ENCODE results near the gene INSIG1.

The INSIG1 gene

DNA sequence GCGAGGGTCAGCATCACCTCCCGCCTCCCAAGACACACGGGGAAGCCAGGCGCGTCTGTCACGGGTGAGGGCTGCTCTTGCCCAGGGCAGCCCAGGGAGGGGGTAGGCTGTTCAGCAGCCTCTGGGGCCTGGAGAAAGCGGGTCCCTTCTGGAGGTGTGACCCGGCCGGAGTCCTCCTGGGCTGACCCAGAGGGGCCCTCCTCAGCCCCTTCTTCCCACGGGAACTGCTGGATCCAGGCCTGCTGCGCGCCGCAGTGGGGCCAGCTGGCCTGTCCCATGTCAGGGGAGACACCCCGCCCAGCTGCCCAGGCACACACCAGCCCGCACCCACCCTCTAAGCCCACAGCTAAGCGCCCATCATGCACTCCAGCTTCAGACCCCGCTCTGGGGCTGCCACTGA is 41.8 kb downstream of the INSIG1 start:
- ChIA-PET CTCF (no interaction called here), POLR2A (no interaction called here)
- no peak for DNase-seq (ENCODE audit: extremely low spot score)
- TF ChIP-seq ELF4 (IDR thresholded peaks at IDR 0.05) (no peak), ZNF384 (IDR thresholded peaks at IDR 0.05) (no peak), SP1 (IDR thresholded peaks at IDR 0.05) (no peak), PKNOX1 (IDR thresholded peaks at IDR 0.05) (no peak), HDGF (IDR thresholded peaks at IDR 0.05; ENCODE audit: borderline replicate concordance) (no peak), BHLHE40 (IDR thresholded peaks at IDR 0.05; ENCODE audit: borderline replicate concordance) (no peak), LEF1 (IDR thresholded peaks at IDR 0.05; ENCODE audit: borderline replicate concordance) (no peak), L3MBTL2 (conservative IDR thresholded peaks at IDR 0.05) (no peak), ARNT (IDR thresholded peaks at IDR 0.05) (no peak), CTBP1 (IDR thresholded peaks at IDR 0.05; ENCODE audit: borderline replicate concordance) (no peak), FOXA1 (IDR thresholded peaks at IDR 0.05) (no peak), FOXM1 (IDR thresholded peaks at IDR 0.05; ENCODE audit: borderline replicate concordance) (no peak), TARDBP (IDR thresholded peaks at IDR 0.05) (no peak), FOXK2 (IDR thresholded peaks at IDR 0.05) (no peak), NFRKB (IDR thresholded peaks at IDR 0.05) (no peak), SUZ12 (IDR thresholded peaks at IDR 0.05) (no peak)

GRCh38 chr7:155340071-155340531 is 42.4 kb downstream of the INSIG1 start:
- ChIA-PET CTCF (no interaction called here), POLR2A (no interaction called here)
- DNase-seq (ENCODE audit: extremely low spot score) = no peak
- TF ChIP-seq ZNF384 (IDR thresholded peaks at IDR 0.05) = no peak

GRCh38 chr7:155340721-155341120 is 43.0 kb downstream of the INSIG1 start:
- CTCF ChIA-PET = no interaction called here
- TF ChIP-seq FOXK2 (IDR thresholded peaks at IDR 0.05) (no peak), ARNT (IDR thresholded peaks at IDR 0.05) (no peak), HDGF (IDR thresholded peaks at IDR 0.05; ENCODE audit: borderline replicate concordance) (no peak), SUZ12 (IDR thresholded peaks at IDR 0.05) (no peak), LEF1 (IDR thresholded peaks at IDR 0.05; ENCODE audit: borderline replicate concordance) (no peak), CTBP1 (IDR thresholded peaks at IDR 0.05; ENCODE audit: borderline replicate concordance) (no peak), ELF4 (IDR thresholded peaks at IDR 0.05) (no peak), TARDBP (IDR thresholded peaks at IDR 0.05) (no peak), ZNF384 (IDR thresholded peaks at IDR 0.05) (no peak), FOXM1 (IDR thresholded peaks at IDR 0.05; ENCODE audit: borderline replicate concordance) (no peak), L3MBTL2 (conservative IDR thresholded peaks at IDR 0.05) (no peak), BHLHE40 (IDR thresholded peaks at IDR 0.05; ENCODE audit: borderline replicate concordance) (no peak), SP1 (IDR thresholded peaks at IDR 0.05) (no peak), PKNOX1 (IDR thresholded peaks at IDR 0.05) (no peak)
- no peak for DNase-seq (ENCODE audit: extremely low spot score)
- POLR2A ChIA-PET = interaction anchor here (0.8 kb wide), 1 partner anchor 135 kb away, joined by 3 read pairs; no protein-coding TSS in a partner anchor

DNA sequence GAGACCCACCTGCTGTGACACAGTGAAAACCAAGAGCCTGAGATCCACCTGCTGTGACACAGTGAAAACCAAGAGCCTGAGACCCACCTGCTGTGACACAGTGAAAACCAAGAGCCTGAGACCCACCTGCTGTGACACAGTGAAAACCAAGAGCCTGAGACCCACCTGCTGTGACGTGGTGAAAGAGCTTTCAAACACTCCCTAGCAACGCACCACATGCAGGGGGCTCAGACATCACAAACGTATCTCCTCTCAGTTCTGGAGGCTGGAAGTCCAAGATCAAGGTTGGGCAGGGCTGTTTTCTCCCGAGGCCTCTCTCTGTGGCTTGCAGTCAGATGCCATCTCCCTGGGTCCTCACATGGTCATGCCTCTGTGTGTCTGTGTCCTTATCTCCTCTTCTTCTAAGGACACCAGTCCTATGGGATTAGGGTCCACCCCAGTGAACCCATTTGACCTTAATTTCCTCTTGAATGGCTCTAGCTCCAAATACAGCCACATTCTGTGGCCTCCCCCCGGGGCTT is 43.8 kb downstream of the INSIG1 start:
- CTCF ChIA-PET = interaction anchor here (1.1 kb wide), 1 partner anchor 23 kb away, joined by 3 read pairs; no protein-coding TSS in a partner anchor
- no peak for TF ChIP-seq ELF4 (IDR thresholded peaks at IDR 0.05)
- no peak for TF ChIP-seq HDGF (IDR thresholded peaks at IDR 0.05; ENCODE audit: borderline replicate concordance)
- TF ChIP-seq LEF1 (IDR thresholded peaks at IDR 0.05; ENCODE audit: borderline replicate concordance) = no peak
- TF ChIP-seq BHLHE40 (IDR thresholded peaks at IDR 0.05; ENCODE audit: borderline replicate concordance) = no peak
- no peak for DNase-seq (ENCODE audit: extremely low spot score)
- POLR2A ChIA-PET = no interaction called here

- no peak for DNase-seq (ENCODE audit: extremely low spot score)
- POLR2A ChIA-PET = interaction anchor here (1.0 kb wide), 1 partner anchor 384 kb away, joined by 4 read pairs; no protein-coding TSS in a partner anchor
These were observed 44.6 kb downstream of the INSIG1 start for GRCh38 chr7:155342313-155342712.

More at GRCh38 chr7:155342313-155342712, 44.6 kb downstream of the INSIG1 start:
- TF ChIP-seq ZNF384 (IDR thresholded peaks at IDR 0.05) = no peak
- TF ChIP-seq LEF1 (IDR thresholded peaks at IDR 0.05; ENCODE audit: borderline replicate concordance) = no peak
- no peak for TF ChIP-seq FOXK2 (IDR thresholded peaks at IDR 0.05)
- no peak for TF ChIP-seq FOXA1 (IDR thresholded peaks at IDR 0.05)
- TF ChIP-seq L3MBTL2 (conservative IDR thresholded peaks at IDR 0.05) = no peak
- no peak for TF ChIP-seq ELF4 (IDR thresholded peaks at IDR 0.05)
- no peak for TF ChIP-seq FOXM1 (IDR thresholded peaks at IDR 0.05; ENCODE audit: borderline replicate concordance)
- TF ChIP-seq PKNOX1 (IDR thresholded peaks at IDR 0.05) = no peak
- TF ChIP-seq NFRKB (IDR thresholded peaks at IDR 0.05) = no peak
- TF ChIP-seq HDGF (IDR thresholded peaks at IDR 0.05; ENCODE audit: borderline replicate concordance) = no peak
- no peak for TF ChIP-seq ARNT (IDR thresholded peaks at IDR 0.05)
- no peak for TF ChIP-seq SUZ12 (IDR thresholded peaks at IDR 0.05)
- TF ChIP-seq CTBP1 (IDR thresholded peaks at IDR 0.05; ENCODE audit: borderline replicate concordance) = no peak
- no peak for TF ChIP-seq TARDBP (IDR thresholded peaks at IDR 0.05)
- TF ChIP-seq BHLHE40 (IDR thresholded peaks at IDR 0.05; ENCODE audit: borderline replicate concordance) = no peak
- CTCF ChIA-PET = interaction anchor here (0.8 to 1.1 kb wide), 2 partner anchors 21 to 22 kb away, joined by 3 read pairs; no protein-coding TSS in a partner anchor

Measured in HEK293T (cell line).